ENCODE results near the gene SLC45A3.

The SLC45A3 gene

DNA sequence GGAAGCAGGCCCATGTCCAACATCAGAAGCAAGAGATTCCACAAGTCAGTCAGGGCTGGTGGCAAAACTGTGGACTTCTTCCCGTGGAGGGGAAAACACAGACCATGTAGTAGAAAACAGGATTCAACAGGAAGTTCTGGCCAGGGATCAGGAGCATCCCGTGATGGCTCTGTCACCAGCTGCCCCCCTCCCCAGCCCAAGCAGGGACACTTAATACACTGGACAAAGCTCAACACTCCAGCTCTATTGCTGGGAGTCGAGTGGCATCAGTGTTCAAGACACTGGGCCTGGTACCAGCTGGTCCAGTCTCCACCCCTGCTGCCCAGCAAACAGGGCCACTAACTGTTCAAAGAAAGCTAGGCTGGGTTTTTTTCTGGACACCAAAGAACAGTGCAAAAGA lies 3.7 kb downstream of the SLC45A3 start:
- H3K4me3 ChIP-seq (replicated peaks in 1 of 2; ENCODE audit: low read depth in 2 of 2, low read length in 2 of 2): no peak overlapping the region
- TF ChIP-seq, protein P1, sequence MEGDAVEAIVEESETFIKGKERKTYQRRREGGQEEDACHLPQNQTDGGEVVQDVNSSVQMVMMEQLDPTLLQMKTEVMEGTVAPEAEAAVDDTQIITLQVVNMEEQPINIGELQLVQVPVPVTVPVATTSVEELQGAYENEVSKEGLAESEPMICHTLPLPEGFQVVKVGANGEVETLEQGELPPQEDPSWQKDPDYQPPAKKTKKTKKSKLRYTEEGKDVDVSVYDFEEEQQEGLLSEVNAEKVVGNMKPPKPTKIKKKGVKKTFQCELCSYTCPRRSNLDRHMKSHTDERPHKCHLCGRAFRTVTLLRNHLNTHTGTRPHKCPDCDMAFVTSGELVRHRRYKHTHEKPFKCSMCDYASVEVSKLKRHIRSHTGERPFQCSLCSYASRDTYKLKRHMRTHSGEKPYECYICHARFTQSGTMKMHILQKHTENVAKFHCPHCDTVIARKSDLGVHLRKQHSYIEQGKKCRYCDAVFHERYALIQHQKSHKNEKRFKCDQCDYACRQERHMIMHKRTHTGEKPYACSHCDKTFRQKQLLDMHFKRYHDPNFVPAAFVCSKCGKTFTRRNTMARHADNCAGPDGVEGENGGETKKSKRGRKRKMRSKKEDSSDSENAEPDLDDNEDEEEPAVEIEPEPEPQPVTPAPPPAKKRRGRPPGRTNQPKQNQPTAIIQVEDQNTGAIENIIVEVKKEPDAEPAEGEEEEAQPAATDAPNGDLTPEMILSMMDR (IDR thresholded peaks at IDR 0.05; ENCODE audit: low read depth, low read length): no peak
- DNase-seq (ENCODE audit: low read depth in 2 of 2): no peak

- DNase-seq (ENCODE audit: low read depth in 2 of 2): no peak
- TF ChIP-seq, protein P1 (IDR thresholded peaks at IDR 0.05; ENCODE audit: low read depth, low read length): no peak
- no peak overlapping the region for H3K4me3 ChIP-seq (replicated peaks in 1 of 2; ENCODE audit: low read depth in 2 of 2, low read length in 2 of 2)
These were observed 4.3 kb downstream of the SLC45A3 start for GRCh38 chr1:205676002-205676401.

DNA sequence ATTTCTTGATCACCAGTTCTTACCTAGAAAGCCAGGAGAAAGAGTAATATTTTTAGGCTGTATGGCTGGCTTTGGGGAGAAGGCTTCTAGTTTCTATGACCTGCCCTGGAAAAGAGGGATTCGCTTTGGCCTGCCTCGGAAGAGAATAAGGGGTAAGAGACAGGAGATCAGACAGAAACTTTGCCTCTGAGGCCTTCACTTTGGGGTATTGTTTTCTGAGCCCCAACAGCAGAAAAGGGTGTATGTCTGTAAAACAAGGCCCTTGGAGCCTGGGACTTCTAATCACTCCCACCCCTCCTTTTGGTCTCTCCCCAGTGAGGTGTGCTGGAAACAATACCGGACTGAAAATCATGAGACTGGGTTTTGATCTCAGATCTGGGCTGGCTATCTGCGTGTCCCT lies 5.1 kb downstream of the SLC45A3 start:
- DNase-seq (ENCODE audit: low read depth in 2 of 2): no peak
- TF ChIP-seq, protein P1 (IDR thresholded peaks at IDR 0.05; ENCODE audit: low read depth, low read length): no peak
- H3K4me3 ChIP-seq (replicated peaks in 1 of 2; ENCODE audit: low read depth in 2 of 2, low read length in 2 of 2): no peak overlapping the region

DNA sequence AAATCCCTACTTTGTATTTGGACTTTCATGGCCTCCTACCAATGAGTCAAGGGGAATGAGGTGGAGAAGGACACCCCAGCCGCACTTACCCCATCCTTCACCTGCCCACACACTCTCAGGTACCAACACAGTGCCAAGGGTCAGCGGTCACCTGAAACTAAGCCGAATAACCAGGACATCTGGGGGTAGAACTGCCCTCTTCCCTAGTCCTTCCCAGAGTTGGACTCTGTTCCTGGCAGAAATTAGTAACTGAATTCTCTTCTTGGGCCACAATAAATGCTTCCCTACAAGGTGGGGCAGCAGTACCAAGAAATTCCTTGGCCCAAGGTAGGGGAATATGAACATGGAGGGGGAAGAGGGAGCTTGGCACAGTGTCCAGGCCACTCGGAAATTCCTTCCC lies 7.3 kb downstream of the SLC45A3 start:
- DNase-seq (ENCODE audit: low read depth in 2 of 2): no peak
- no peak overlapping the region for H3K4me3 ChIP-seq (replicated peaks in 1 of 2; ENCODE audit: low read depth in 2 of 2, low read length in 2 of 2)
- TF ChIP-seq, protein P1 (IDR thresholded peaks at IDR 0.05; ENCODE audit: low read depth, low read length): no peak

DNA sequence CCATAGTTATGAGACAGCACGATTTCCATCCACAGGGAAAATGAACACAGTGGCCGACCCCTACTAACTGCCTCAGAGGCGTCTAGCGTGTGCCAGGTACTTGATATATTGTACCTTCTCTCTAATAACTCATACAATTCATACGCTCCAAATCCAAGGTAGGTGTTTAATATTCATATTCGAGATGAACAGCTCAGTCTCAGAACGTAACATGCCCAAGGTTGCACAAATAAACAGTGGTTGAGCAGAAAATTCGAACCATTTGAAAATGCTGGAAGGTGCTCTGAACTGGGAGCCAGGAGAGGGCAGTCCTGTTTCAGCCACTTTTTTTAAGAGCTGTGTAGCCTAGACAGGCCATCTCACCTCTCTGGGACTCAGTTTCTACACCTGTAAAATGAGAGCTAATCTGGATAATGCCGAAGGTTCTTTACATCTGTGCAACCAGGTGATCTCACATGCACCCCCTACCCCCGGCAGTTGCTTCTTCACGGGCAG lies 7.9 kb downstream of the SLC45A3 start:
- DNase-seq (ENCODE audit: low read depth in 2 of 2): no peak
- TF ChIP-seq, protein P1 (IDR thresholded peaks at IDR 0.05; ENCODE audit: low read depth, low read length): no peak
- no peak overlapping the region for H3K4me3 ChIP-seq (replicated peaks in 1 of 2; ENCODE audit: low read depth in 2 of 2, low read length in 2 of 2)

GRCh38 chr1:205670611-205671430 lies 9.5 kb downstream of the SLC45A3 start:
- H3K4me3 ChIP-seq (replicated peaks in 1 of 2; ENCODE audit: low read depth in 2 of 2, low read length in 2 of 2): no peak overlapping the region
- no peak for DNase-seq (ENCODE audit: low read depth in 2 of 2)
- TF ChIP-seq, protein P1 (IDR thresholded peaks at IDR 0.05; ENCODE audit: low read depth, low read length): no peak

- no peak for DNase-seq (ENCODE audit: low read depth in 2 of 2)
- TF ChIP-seq, protein P1 (IDR thresholded peaks at IDR 0.05; ENCODE audit: low read depth, low read length): no peak
- H3K4me3 ChIP-seq (replicated peaks in 1 of 2; ENCODE audit: low read depth in 2 of 2, low read length in 2 of 2): no peak overlapping the region
These were observed 10.2 kb downstream of the SLC45A3 start for GRCh38 chr1:205670150-205670446.

All from cardiac fibroblast (primary cell).